GM23338 (cell line): Measurements from ENCODE around the gene BPIFB6. TPM values are rescaled to one million over a fixed set of nuclear protein-coding genes. Genes with fewer than 3 reads are reported as not detected.

ENCODE experiments used
- ATAC-seq: fragments of 200-7000 bp; cut with Tn5 transposase; 3 replicates; pipeline ENCODE4 v1.9.1; 2020
- DNase-seq: peaks from one replicate; pipeline ENCODE4 v3.0.0-alpha.2; 2015; ENCODE audit warnings: low spot score
- H2AFZ ChIP-seq: fragments of 200-600 bp; sonication (generic); 2 replicates; pipeline ENCODE4 v1.8.0; 2016; ENCODE audit warnings: antibody characterized with exemption, mild to moderate bottlenecking, moderate library complexity
- H3F3A ChIP-seq: fragments of 200-600 bp; sonication (generic); replicated peaks from 2 replicates; pipeline ENCODE4 v1.8.0; 2017; ENCODE audit warnings: antibody characterized with exemption, mixed run types, low read depth
- H3K27ac ChIP-seq: fragments of 200-600 bp; sonication (generic); 2 replicates; pipeline ENCODE4 v1.6.1; 2016; ENCODE audit warnings: low read depth
- H3K27me3 ChIP-seq: fragments of 200-600 bp; sonication (generic); 2 replicates; pipeline ENCODE4 v1.8.0; 2016; ENCODE audit warnings: mild to moderate bottlenecking, mixed run types, moderate library complexity; ENCODE audit not compliant: insufficient read depth
- H3K36me3 ChIP-seq: fragments of 200-600 bp; sonication (generic); 2 replicates; pipeline ENCODE4 v1.8.0; 2016; ENCODE audit warnings: mild to moderate bottlenecking; ENCODE audit not compliant: insufficient read depth
- H3K4me1 ChIP-seq: fragments of 200-600 bp; sonication (generic); 2 replicates; pipeline ENCODE4 v1.8.0; 2016; ENCODE audit warnings: mild to moderate bottlenecking, moderate library complexity; ENCODE audit not compliant: insufficient read depth
- H3K4me2 ChIP-seq: fragments of 200-600 bp; sonication (generic); 2 replicates; pipeline ENCODE4 v1.7.1; 2017; ENCODE audit warnings: mixed run types
- H3K4me3 ChIP-seq: fragments of 200-600 bp; sonication (generic); 2 replicates; pipeline ENCODE4 v1.6.1; 2016; ENCODE audit warnings: mixed run types
- H3K79me2 ChIP-seq: fragments of 200-600 bp; sonication (generic); replicated peaks from 2 replicates; pipeline ENCODE4 v1.8.0; 2017; ENCODE audit warnings: mild to moderate bottlenecking; ENCODE audit not compliant: insufficient read depth
- H3K9me2 ChIP-seq: fragments of 200-600 bp; sonication (generic); 2 replicates; pipeline ENCODE4 v1.8.0; 2017; ENCODE audit not compliant: insufficient read depth
- H4K20me1 ChIP-seq: fragments of 200-600 bp; sonication (generic); replicated peaks from 2 replicates; pipeline ENCODE4 v1.8.0; 2017; ENCODE audit warnings: mild to moderate bottlenecking; ENCODE audit not compliant: insufficient read depth
- H3K27ac Mint-ChIP-seq: 2 replicates; pipeline ENCODE4 v1.8.0; 2020; ENCODE audit warnings: inconsistent platforms, mild to moderate bottlenecking, moderate library complexity, mixed read lengths
- H3K27me3 Mint-ChIP-seq: 3 replicates; pipeline ENCODE4 v1.8.0; 2022; ENCODE audit warnings: low read depth, mild to moderate bottlenecking, moderate library complexity, mixed read lengths, inconsistent platforms; ENCODE audit not compliant: insufficient read depth, poor library complexity
- H3K36me3 Mint-ChIP-seq: 3 replicates; pipeline ENCODE4 v1.8.0; 2021; ENCODE audit warnings: low read depth, mild to moderate bottlenecking, inconsistent platforms, moderate library complexity, mixed read lengths
- H3K4me1 Mint-ChIP-seq: 3 replicates; pipeline ENCODE4 v1.8.0; 2020; ENCODE audit warnings: mild to moderate bottlenecking, inconsistent platforms, mixed read lengths
- H3K4me3 Mint-ChIP-seq: 3 replicates; pipeline ENCODE4 v1.8.0; 2021; ENCODE audit warnings: moderate library complexity, mild to moderate bottlenecking, inconsistent platforms, mixed read lengths
- H3K9me3 Mint-ChIP-seq: 3 replicates; pipeline ENCODE4 v1.8.0; 2020; ENCODE audit warnings: moderate library complexity, mild to moderate bottlenecking, inconsistent platforms, mixed read lengths
- CREB1 ChIP-seq: fragments of 250-450 bp; sonication (Bioruptor Pico); IDR thresholded peaks from 2 replicates; pipeline ENCODE4 v1.5.0; 2020; ENCODE audit warnings: low read depth, mild to moderate bottlenecking, moderate library complexity
- CTCF ChIP-seq, 2 experiments: fragments of 200-600 bp in 1 of 2; sonication (generic) in 1 of 2; conservative IDR thresholded peaks; 2 replicates each; pipeline versions ENCODE4 v1.5.1 to v1.6.1; 2016 to 2017; ENCODE audit warnings: antibody characterized with exemption in 2 of 2, low read depth in 2 of 2, mild to moderate bottlenecking in 2 of 2, moderate library complexity in 1 of 2
- ETS1 ChIP-seq: IDR thresholded peaks from 2 replicates; pipeline ENCODE4 v1.6.1; 2016; ENCODE audit warnings: antibody characterized with exemption
- EZH2 ChIP-seq: fragments of 200-600 bp; sonication (generic); IDR thresholded peaks from one replicate; pipeline ENCODE4 v1.8.0; 2017; ENCODE audit warnings: antibody characterized with exemption, mild to moderate bottlenecking, low read depth; ENCODE audit not compliant: unreplicated experiment
- EZH2phosphoT487 ChIP-seq: fragments of 200-600 bp; sonication (generic); IDR thresholded peaks from one replicate; pipeline ENCODE4 v1.8.1; 2018; ENCODE audit warnings: antibody characterized with exemption; ENCODE audit not compliant: unreplicated experiment
- JUNB ChIP-seq: IDR thresholded peaks from one replicate; pipeline ENCODE4 v1.6.1; 2016; ENCODE audit warnings: antibody characterized with exemption; ENCODE audit not compliant: unreplicated experiment
- NANOG ChIP-seq: IDR thresholded peaks from 2 replicates; pipeline ENCODE4 v1.6.1; 2016; ENCODE audit warnings: antibody characterized with exemption, borderline replicate concordance
- POLR2AphosphoS5 ChIP-seq: IDR thresholded peaks from 2 replicates; pipeline ENCODE4 v1.6.1; 2016; ENCODE audit warnings: antibody characterized with exemption, low read depth
- REST ChIP-seq: IDR thresholded peaks from one replicate; pipeline ENCODE4 v1.6.1; 2018; ENCODE audit warnings: antibody characterized with exemption; ENCODE audit not compliant: unreplicated experiment
- STAT1 ChIP-seq: IDR thresholded peaks from one replicate; pipeline ENCODE4 v1.6.1; 2016; ENCODE audit warnings: antibody characterized with exemption; ENCODE audit not compliant: unreplicated experiment
- ZNF114 ChIP-seq: fragments of 250-450 bp; sonication (Bioruptor Pico); IDR thresholded peaks from 2 replicates; pipeline ENCODE4 v1.5.0; 2020; ENCODE audit warnings: mild to moderate bottlenecking, moderate library complexity
- ZNF331 ChIP-seq: fragments of 250-450 bp; sonication (Bioruptor Pico); IDR thresholded peaks from 2 replicates; pipeline ENCODE4 v1.5.0; 2020; ENCODE audit warnings: low read depth, mild to moderate bottlenecking, moderate library complexity
- ZNF462 ChIP-seq: fragments of 250-450 bp; sonication (Bioruptor Pico); IDR thresholded peaks from 2 replicates; pipeline ENCODE4 v1.5.0; 2020; ENCODE audit warnings: mild to moderate bottlenecking, moderate library complexity
- polyA plus RNA-seq: library from polyadenylated mRNA; unstranded; fragments of >200 nt; fragmentation: Nextera tagmentation; extraction: Ambion mirVana; gene quantifications from 2 replicates; pipeline ENCODE4 v1.2.1, GENCODE V29; 2016
- total RNA-seq: library from RNA; depleted of rRNA; stranded (reverse); fragments of >200 nt; shearing (Covaris generic); gene quantifications from 2 replicates; pipeline ENCODE4 v1.2.3, GENCODE V29; 2014

The BPIFB6 gene
- total and polyA plus RNA-seq, 2 experiments from 2014 or later: not detected

- no peaks in the 10 kb centered on the region; the same call in 2 of the 3 replicates for H3K9me3 Mint-ChIP-seq
- no peak for ATAC-seq
Observed at GRCh38 chr20:32990426-32990825, 41.0 kb upstream of the BPIFB6 start.

More at GRCh38 chr20:32990426-32990825, 41.0 kb upstream of the BPIFB6 start:
- no peak for TF ChIP-seq POLR2AphosphoS5
- TF ChIP-seq ETS1: no peak
- no peak for TF ChIP-seq CTCF (conservative IDR thresholded peaks at IDR 0.05; ENCODE audit: low read depth in 2 of 2)
- TF ChIP-seq EZH2phosphoT487: no peak
- no peak for TF ChIP-seq CREB1 (CRISPR knock-in tag)
- no peak for TF ChIP-seq EZH2
- TF ChIP-seq ZNF331 (CRISPR knock-in tag): no peak
- TF ChIP-seq REST: no peak
- TF ChIP-seq JUNB: no peak
- TF ChIP-seq NANOG: no peak
- no peak for TF ChIP-seq ZNF114 (CRISPR knock-in tag)
- TF ChIP-seq STAT1: no peak
- no peak for TF ChIP-seq ZNF462 (CRISPR knock-in tag)
- H3K79me2 ChIP-seq: no peaks in the 10 kb centered on the region
- H3K9me2 ChIP-seq: no peaks in the 10 kb centered on the region
- Mint-ChIP-seq H3K4me3 (no peak overlapping the region), H3K27ac (no peak overlapping the region), H3K4me1 (no peaks in the 10 kb centered on the region; the same call in 2 of the 3 replicates), H3K27me3 (peaks cover 5% of the 10 kb centered on the region), H3K36me3 (no peaks in the 10 kb centered on the region)
- H3K36me3 ChIP-seq: no peaks in the 10 kb centered on the region
- no peak overlapping the region for H2AFZ ChIP-seq
- no peak overlapping the region for H3K27ac ChIP-seq
- no peaks in the 10 kb centered on the region for H3F3A ChIP-seq
- H3K4me3 ChIP-seq: no peak overlapping the region
- 0 out of 2 replicates have a peak, but pooled peaks cover 2% of the 10 kb centered on the region for H4K20me1 ChIP-seq
- no peak overlapping the region for H3K4me2 ChIP-seq
- no peaks in the 10 kb centered on the region for H3K27me3 ChIP-seq
- DNase-seq: no peak
- H3K4me1 ChIP-seq: no peaks in the 10 kb centered on the region
